Loucy (cell line): ENCODE measurements around the gene MYO10.

ENCODE experiments used
- H2AFZ ChIP-seq: fragments of 200-600 bp; sonication (generic); 2 replicates; pipeline ENCODE4 v1.6.0; 2016; ENCODE audit warnings: antibody characterized with exemption, mild to moderate bottlenecking, low read length, moderate library complexity
- H3F3A ChIP-seq: fragments of 200-600 bp; 2 replicates; pipeline ENCODE4 v1.6.0; 2016; ENCODE audit warnings: antibody characterized with exemption, low read depth, mild to moderate bottlenecking
- H3K27me3 ChIP-seq: fragments of 200-600 bp; sonication (generic); 2 replicates; pipeline ENCODE4 v1.6.1; 2014; ENCODE audit warnings: low read length, mild to moderate bottlenecking; ENCODE audit not compliant: insufficient read depth, poor library complexity, severe bottlenecking
- H3K36me3 ChIP-seq: fragments of 200-600 bp; sonication (generic); 2 replicates; pipeline ENCODE4 v1.6.1; 2016; ENCODE audit warnings: low read length; ENCODE audit not compliant: insufficient read depth
- H3K4me1 ChIP-seq: fragments of 200-600 bp; sonication (generic); 2 replicates; pipeline ENCODE4 v1.5.1; 2014; ENCODE audit warnings: low read length, mild to moderate bottlenecking; ENCODE audit not compliant: insufficient read depth, poor library complexity, severe bottlenecking
- H3K4me2 ChIP-seq: fragments of 200-600 bp; sonication (generic); 2 replicates; pipeline ENCODE4 v1.6.0; 2014; ENCODE audit warnings: antibody characterized with exemption, low read length, low read depth, mild to moderate bottlenecking; ENCODE audit not compliant: poor library complexity, severe bottlenecking
- H3K4me3 ChIP-seq: fragments of 200-600 bp; sonication (generic); 2 replicates; pipeline ENCODE4 v1.5.1; 2014; ENCODE audit warnings: low read length, mild to moderate bottlenecking, mixed read lengths; ENCODE audit not compliant: poor library complexity, severe bottlenecking
- H3K79me2 ChIP-seq: fragments of 200-600 bp; sonication (generic); 2 replicates; pipeline ENCODE4 v1.6.1; 2014; ENCODE audit warnings: low read length; ENCODE audit not compliant: insufficient read depth
- H3K9ac ChIP-seq: fragments of 200-600 bp; sonication (generic); 2 replicates; pipeline ENCODE4 v1.6.0; 2014; ENCODE audit warnings: mild to moderate bottlenecking, low read depth, low read length, moderate library complexity; ENCODE audit not compliant: poor library complexity, severe bottlenecking
- H3K9me2 ChIP-seq: fragments of 200-600 bp; sonication (generic); replicated peaks from 2 replicates; pipeline ENCODE4 v1.6.1; 2016; ENCODE audit warnings: low read depth, low read length, mixed read lengths
- H3K9me3 ChIP-seq: fragments of 200-600 bp; sonication (generic); 2 replicates; pipeline ENCODE4 v1.6.1; 2014; ENCODE audit warnings: mild to moderate bottlenecking, antibody characterized with exemption, low read length, low read depth; ENCODE audit not compliant: insufficient read depth
- H4K20me1 ChIP-seq: fragments of 200-600 bp; sonication (generic); 2 replicates; pipeline ENCODE4 v1.6.0; 2014; ENCODE audit warnings: antibody characterized with exemption, low read length, mild to moderate bottlenecking; ENCODE audit not compliant: insufficient read depth, poor library complexity, severe bottlenecking
- CTCF ChIP-seq: fragments of 200-600 bp; sonication (generic); conservative IDR thresholded peaks from 2 replicates; pipeline ENCODE4 v1.5.1; 2014; ENCODE audit warnings: mild to moderate bottlenecking, antibody characterized with exemption, low read length
- EZH2phosphoT487 ChIP-seq: fragments of 200-600 bp; IDR thresholded peaks from 2 replicates; pipeline ENCODE4 v1.6.1; 2018; ENCODE audit warnings: antibody characterized with exemption, mild to moderate bottlenecking, moderate library complexity, borderline replicate concordance

The MYO10 gene

GRCh38 chr5:16920109-16920816 lies 15.8 kb downstream of the MYO10 start:
- H3K4me1 ChIP-seq, result no peaks in the 10 kb centered on the region
- no peak overlapping the region for H3K9ac ChIP-seq
- no peaks in the 10 kb centered on the region for H4K20me1 ChIP-seq
- no peaks in the 10 kb centered on the region for H3K27me3 ChIP-seq
- H3K4me2 ChIP-seq, result no peak overlapping the region
- no peaks in the 10 kb centered on the region for H3F3A ChIP-seq
- H3K9me3 ChIP-seq, result no peaks in the 10 kb centered on the region
- no peaks in the 10 kb centered on the region for H3K79me2 ChIP-seq
- H3K9me2 ChIP-seq, result no peaks in the 10 kb centered on the region
- H3K36me3 ChIP-seq, result no peaks in the 10 kb centered on the region
- H3K4me3 ChIP-seq, result no peak overlapping the region
- no peak for TF ChIP-seq CTCF
- H2AFZ ChIP-seq, result no peak overlapping the region

GRCh38 chr5:16918891-16919671 lies 17.0 kb downstream of the MYO10 start:
- H2AFZ ChIP-seq, result no peak overlapping the region
- H3K4me2 ChIP-seq, result no peak overlapping the region
- H3K9ac ChIP-seq, result no peak overlapping the region
- TF ChIP-seq CTCF (no peak), EZH2phosphoT487 (no peak)
- H3F3A ChIP-seq, result no peaks in the 10 kb centered on the region
- H4K20me1 ChIP-seq, result no peaks in the 10 kb centered on the region
- H3K79me2 ChIP-seq, result no peaks in the 10 kb centered on the region
- no peak overlapping the region for H3K4me3 ChIP-seq
- no peaks in the 10 kb centered on the region for H3K9me3 ChIP-seq
- no peaks in the 10 kb centered on the region for H3K4me1 ChIP-seq
- no peaks in the 10 kb centered on the region for H3K27me3 ChIP-seq
- no peaks in the 10 kb centered on the region for H3K9me2 ChIP-seq
- H3K36me3 ChIP-seq, result no peaks in the 10 kb centered on the region

- H3F3A ChIP-seq, result no peaks in the 10 kb centered on the region
- TF ChIP-seq CTCF, result no peak
- no peak for TF ChIP-seq EZH2phosphoT487
- no peaks in the 10 kb centered on the region for H3K4me1 ChIP-seq
- no peak overlapping the region for H3K9ac ChIP-seq
- no peaks in the 10 kb centered on the region for H3K9me2 ChIP-seq
- H3K4me2 ChIP-seq, result no peak overlapping the region
- H4K20me1 ChIP-seq, result no peaks in the 10 kb centered on the region
- peaks cover 3% of the 10 kb centered on the region; the same call in 1 of the 2 replicates for H3K9me3 ChIP-seq
- H3K79me2 ChIP-seq, result no peaks in the 10 kb centered on the region
- no peaks in the 10 kb centered on the region for H3K27me3 ChIP-seq
- no peaks in the 10 kb centered on the region for H3K36me3 ChIP-seq
- H2AFZ ChIP-seq, result no peak overlapping the region
- no peak overlapping the region for H3K4me3 ChIP-seq
Measured at GRCh38 chr5:16918156-16918555, 17.9 kb downstream of the MYO10 start.
